WTC11 (cell line): ENCODE measurements around the gene GPR63. TPM values are rescaled to one million over a fixed set of nuclear protein-coding genes. Genes with fewer than 3 reads are reported as not detected.

ENCODE experiments used
- ATAC-seq: fragments of 200-7000 bp; cut with Tn5 transposase; 2 replicates; pipeline ENCODE4 v1.10.0; 2021; ENCODE audit warnings: mild to moderate bottlenecking, moderate library complexity
- CTCF ChIA-PET: fragments of 300-600 bp; sonication (Branson Sonifier 250); formaldehyde crosslinking; loops from one replicate; lab custom pipeline; 2021; ENCODE audit warnings: antibody characterized with exemption; lab: Charles Lee
- POLR2A ChIA-PET: fragments of 350-600 bp; sonication (Branson Sonifier 250); formaldehyde crosslinking; loops from one replicate; lab custom pipeline; 2021; ENCODE audit warnings: antibody characterized with exemption; lab: Charles Lee
- DNase-seq: peaks from one replicate; pipeline ENCODE4 v3.0.0; 2021; ENCODE audit warnings: low spot score
- H3K27ac Mint-ChIP-seq: 2 replicates; pipeline ENCODE4 v1.8.0; 2021; ENCODE audit warnings: mixed read lengths
- H3K27me3 Mint-ChIP-seq: 2 replicates; pipeline ENCODE4 v1.8.0; 2021; ENCODE audit warnings: low read depth, mild to moderate bottlenecking, moderate library complexity, mixed read lengths
- H3K36me3 Mint-ChIP-seq: 2 replicates; pipeline ENCODE4 v1.8.0; 2021; ENCODE audit warnings: mixed read lengths
- H3K4me1 Mint-ChIP-seq: 2 replicates; pipeline ENCODE4 v1.8.0; 2022; ENCODE audit warnings: mixed read lengths
- H3K4me3 Mint-ChIP-seq: 2 replicates; pipeline ENCODE4 v1.8.0; 2021; ENCODE audit warnings: mild to moderate bottlenecking, moderate library complexity, mixed read lengths
- H3K9me3 Mint-ChIP-seq: 2 replicates; pipeline ENCODE4 v1.8.0; 2021; ENCODE audit warnings: mixed read lengths
- CTCF ChIP-seq: fragments of 200-600 bp; IDR thresholded peaks from 2 replicates; pipeline ENCODE4 v1.8.0; 2022; ENCODE audit warnings: antibody characterized with exemption
- E2F1 ChIP-seq: sonication (generic); formaldehyde crosslinking; IDR thresholded peaks from 2 replicates; pipeline ENCODE4 v1.8.0; 2022; ENCODE audit warnings: mild to moderate bottlenecking, missing genetic modification reagents
- ELF4 ChIP-seq: sonication (generic); formaldehyde crosslinking; IDR thresholded peaks from 2 replicates; pipeline ENCODE4 v1.8.1; 2022; ENCODE audit warnings: low read depth, mild to moderate bottlenecking, moderate library complexity, missing genetic modification reagents
- NFATC4 ChIP-seq: fragments of 250-450 bp; sonication (Bioruptor Pico); IDR thresholded peaks from 2 replicates; pipeline ENCODE4 v1.9.0; 2021; ENCODE audit warnings: mild to moderate bottlenecking
- NFE2L1 ChIP-seq: sonication (generic); formaldehyde crosslinking; IDR thresholded peaks from 2 replicates; pipeline ENCODE4 v1.8.1; 2023; ENCODE audit warnings: missing genetic modification reagents
- NR1H2 ChIP-seq: sonication (generic); formaldehyde crosslinking; IDR thresholded peaks from 2 replicates; pipeline ENCODE4 v1.9.0; 2021; ENCODE audit warnings: mild to moderate bottlenecking, moderate library complexity, missing genetic modification reagents
- SMAD4 ChIP-seq: sonication (generic); formaldehyde crosslinking; IDR thresholded peaks from 2 replicates; pipeline ENCODE4 v1.8.0; 2022; ENCODE audit warnings: mild to moderate bottlenecking, missing genetic modification reagents
- SOX15 ChIP-seq: fragments of 250-450 bp; sonication (Bioruptor Pico); IDR thresholded peaks from 2 replicates; pipeline ENCODE4 v1.9.0; 2021; ENCODE audit warnings: mild to moderate bottlenecking
- STAT6 ChIP-seq: sonication (generic); formaldehyde crosslinking; conservative IDR thresholded peaks from 2 replicates; pipeline ENCODE4 v1.8.1; 2023; ENCODE audit warnings: mild to moderate bottlenecking, low read depth, missing genetic modification reagents, moderate library complexity
- TCF7 ChIP-seq: sonication (generic); formaldehyde crosslinking; IDR thresholded peaks from 2 replicates; pipeline ENCODE4 v1.8.0; 2022; ENCODE audit warnings: mild to moderate bottlenecking, low read depth, missing genetic modification reagents, moderate library complexity
- ZNF219 ChIP-seq: sonication (generic); formaldehyde crosslinking; IDR thresholded peaks from 2 replicates; pipeline ENCODE4 v1.8.0; 2023; ENCODE audit warnings: missing genetic modification reagents, mild to moderate bottlenecking, borderline replicate concordance
- ZNF396 ChIP-seq: fragments of 250-450 bp; sonication (Bioruptor Pico); IDR thresholded peaks from 2 replicates; pipeline ENCODE4 v1.8.0; 2021; ENCODE audit warnings: mild to moderate bottlenecking, moderate library complexity, borderline replicate concordance
- ZNF416 ChIP-seq: fragments of 250-450 bp; sonication (Bioruptor Pico); IDR thresholded peaks from 2 replicates; pipeline ENCODE4 v1.9.0; 2021; ENCODE audit warnings: mild to moderate bottlenecking, inconsistent platforms
- ZNF423 ChIP-seq: fragments of 250-450 bp; sonication (Bioruptor Pico); IDR thresholded peaks from 2 replicates; pipeline ENCODE4 v2.1.2; 2022; ENCODE audit warnings: mild to moderate bottlenecking, moderate library complexity
- ZNF512 ChIP-seq: sonication (generic); formaldehyde crosslinking; IDR thresholded peaks from 2 replicates; pipeline ENCODE4 v1.8.1; 2022; ENCODE audit warnings: missing genetic modification reagents, borderline replicate concordance
- ZNF532 ChIP-seq: fragments of 250-450 bp; sonication (Bioruptor Pico); IDR thresholded peaks from 2 replicates; pipeline ENCODE4 v1.9.0; 2021; ENCODE audit warnings: mild to moderate bottlenecking, borderline replicate concordance
- total RNA-seq: library from RNA; stranded (reverse); gene quantifications from 3 replicates; pipeline ENCODE4 v1.2.3, GENCODE V29; 2021

The GPR63 gene
- total RNA-seq, 1 experiment from 2014 or later, result 7.8 TPM

GRCh38 chr6:96816301-96816817, 20.9 kb downstream of the GPR63 start:
- ATAC-seq (peak; percentile 74), DNase-seq (no peak)
- Mint-ChIP-seq H3K36me3 (peaks cover 7% of the 10 kb centered on the region), H3K27ac (peak overlapping the region; percentile 95), H3K9me3 (peaks cover 4% of the 10 kb centered on the region; the same call in 1 of the 2 replicates), H3K4me1 (peaks cover 54% of the 10 kb centered on the region), H3K4me3 (peak overlapping the region; percentile 29; the same call in 1 of the 2 replicates), H3K27me3 (no peaks in the 10 kb centered on the region)
- CTCF ChIA-PET, result interaction anchor here (1.0 kb wide), 1 partner anchor 243 kb away, joined by 3 read pairs; no protein-coding TSS in a partner anchor
- POLR2A ChIA-PET, result interaction anchor here (1.3 kb wide), 1 partner anchor 21 kb away, joined by 8 read pairs; the partner anchor contains the start of gene GPR63
- TF ChIP-seq SOX15 (CRISPR knock-in tag) (no peak), NFE2L1 (CRISPR knock-in tag) (no peak), ZNF532 (CRISPR knock-in tag) (no peak), CTCF (no peak), TCF7 (no peak), STAT6 (CRISPR knock-in tag) (no peak), ZNF416 (CRISPR knock-in tag) (no peak), SMAD4 (CRISPR knock-in tag) (no peak)

- no peak overlapping the region for H3K27ac Mint-ChIP-seq
- H3K27me3 Mint-ChIP-seq, result no peaks in the 10 kb centered on the region
- ChIA-PET POLR2A (no interaction called here), CTCF (interaction anchor here (0.6 kb wide), 1 partner anchor 622 kb away, joined by 4 read pairs; no protein-coding TSS in a partner anchor)
- H3K4me3 Mint-ChIP-seq, result no peak overlapping the region
- TF ChIP-seq E2F1 (CRISPR knock-in tag), result no peak
- no peak for TF ChIP-seq ELF4 (CRISPR knock-in tag)
- TF ChIP-seq ZNF396, result no peak
- TF ChIP-seq NR1H2 (CRISPR knock-in tag), result no peak
- no peak for TF ChIP-seq SMAD4 (CRISPR knock-in tag)
- TF ChIP-seq ZNF423 (CRISPR knock-in tag), result no peak
- TF ChIP-seq ZNF512 (CRISPR knock-in tag), result no peak
- no peak for TF ChIP-seq ZNF219
- no peak for TF ChIP-seq NFATC4
- peaks cover 4% of the 10 kb centered on the region for H3K36me3 Mint-ChIP-seq
- no peak for ATAC-seq
- no peak for DNase-seq
- peaks cover 53% of the 10 kb centered on the region for H3K4me1 Mint-ChIP-seq
- peaks cover 4% of the 10 kb centered on the region; the same call in 1 of the 2 replicates for H3K9me3 Mint-ChIP-seq
These were observed 22.7 kb downstream of the GPR63 start for GRCh38 chr6:96814625-96815024.
